Activated CD8-positive, alpha-beta T cell treated with anti-CD3 and anti-CD28 coated beads, Interleukin-2, amount 10 ng/mL, durations not matched to agents 7 days and 5 days (primary cell): Measurements from ENCODE around the gene LONP2. TPM values are rescaled to one million over a fixed set of nuclear protein-coding genes. Genes with fewer than 3 reads are reported as not detected.
A peak's percentile ranks its signal among the peaks of the same experiment; 100 is the strongest.
"Not testable (repeated sequence)": the region's sequence is repeated elsewhere in the genome, so short reads cannot be mapped to it uniquely, and the experiment has no call there.

Source experiments
- ATAC-seq: fragments of 150-1000 bp; cut with Tn5 transposase; one replicate; pipeline ENCODE4 v1.10.0; 2021; ENCODE audit warnings: moderate library complexity
- CTCF ChIA-PET: fragments of 350-600 bp; sonication (Branson Sonifier 250); formaldehyde crosslinking; loops from one replicate; lab custom pipeline; 2021; ENCODE audit warnings: antibody characterized with exemption; lab: Charles Lee
- POLR2A ChIA-PET: fragments of 350-600 bp; sonication (Branson Sonifier 250); formaldehyde crosslinking; loops from one replicate; lab custom pipeline; 2021; ENCODE audit warnings: antibody characterized with exemption; lab: Charles Lee
- DNase-seq: peaks from one replicate; pipeline ENCODE4 v3.0.0-alpha.2; 2020
- H3K27ac Mint-ChIP-seq: one replicate; pipeline ENCODE4 v1.8.0; 2021; ENCODE audit warnings: mild to moderate bottlenecking, mixed read lengths
- H3K27me3 Mint-ChIP-seq: one replicate; pipeline ENCODE4 v1.8.0; 2021; ENCODE audit warnings: low read depth, mixed read lengths
- H3K36me3 Mint-ChIP-seq: one replicate; pipeline ENCODE4 v1.8.0; 2021; ENCODE audit warnings: low read depth, mixed read lengths
- H3K4me1 Mint-ChIP-seq: one replicate; pipeline ENCODE4 v1.8.0; 2021; ENCODE audit warnings: low read depth, mixed read lengths
- H3K4me3 Mint-ChIP-seq: one replicate; pipeline ENCODE4 v1.8.0; 2021; ENCODE audit warnings: mild to moderate bottlenecking, mixed read lengths
- H3K9me3 Mint-ChIP-seq: one replicate; pipeline ENCODE4 v1.8.0; 2022; ENCODE audit warnings: mixed read lengths; ENCODE audit not compliant: insufficient read depth
- total RNA-seq, 2 experiments: library from RNA; stranded (reverse); gene quantifications; one replicate each; pipeline ENCODE4 v1.2.3, GENCODE V29; 2021

LONP2 gene
- total RNA-seq, 2 experiments from 2014 or later, result 54.2 to 54.5 TPM

- CTCF ChIA-PET, result interaction anchor here (1.1 kb wide), 1 partner anchor 383 kb away, joined by 3 read pairs; no protein-coding TSS in a partner anchor
- ATAC-seq, POLR2A ChIA-PET, H3K27me3 Mint-ChIP-seq, DNase-seq, H3K4me1 Mint-ChIP-seq, H3K36me3 Mint-ChIP-seq, H3K27ac Mint-ChIP-seq, H3K9me3 Mint-ChIP-seq: not testable (repeated sequence)
- H3K4me3 Mint-ChIP-seq, result peak overlapping the region; percentile 34
Measured at GRCh38 chr16:48240147-48240546, 4.0 kb upstream of the LONP2 start.

- DNase-seq (no peak), ATAC-seq (no peak)
- H3K36me3 Mint-ChIP-seq, result peaks cover 10% of the 10 kb centered on the region
- peak overlapping the region; percentile 89 for H3K4me3 Mint-ChIP-seq
- H3K27ac Mint-ChIP-seq, result peak overlapping the region; percentile 89
- no peaks in the 10 kb centered on the region for H3K27me3 Mint-ChIP-seq
- POLR2A ChIA-PET, result interaction anchor here (0.6 kb wide), 1 partner anchor 356 kb away, joined by 3 read pairs; no protein-coding TSS in a partner anchor
- H3K9me3 Mint-ChIP-seq, result no peaks in the 10 kb centered on the region
- CTCF ChIA-PET, result interaction anchor here (1.2 to 1.3 kb wide), 3 partner anchors 13 to 385 kb away, joined by 3 to 7 read pairs (median 4); no protein-coding TSS in a partner anchor
- peaks cover 31% of the 10 kb centered on the region for H3K4me1 Mint-ChIP-seq
Measured at GRCh38 chr16:48244863-48245195, 729 bp downstream of the LONP2 start.

- H3K27me3 Mint-ChIP-seq, result no peaks in the 10 kb centered on the region
- no peak overlapping the region for H3K4me3 Mint-ChIP-seq
- ATAC-seq (no peak), DNase-seq (no peak)
- no peak overlapping the region for H3K27ac Mint-ChIP-seq
- peaks cover 31% of the 10 kb centered on the region for H3K4me1 Mint-ChIP-seq
- H3K36me3 Mint-ChIP-seq, result peaks cover 10% of the 10 kb centered on the region
- ChIA-PET CTCF (no interaction called here), POLR2A (no interaction called here)
- no peaks in the 10 kb centered on the region for H3K9me3 Mint-ChIP-seq
Measured at GRCh38 chr16:48246066-48246465, 2.0 kb downstream of the LONP2 start.

GRCh38 chr16:48247311-48247710, 3.2 kb downstream of the LONP2 start, which contains the start of gene ABCC11:
ABCC11 (minus strand) TSS chr16:48247539; CDS start chr16:48231921, 15,618 bp downstream.
- ChIA-PET CTCF (interaction anchor here (1.3 kb wide), 1 partner anchor 376 kb away, joined by 3 read pairs; no protein-coding TSS in a partner anchor), POLR2A (no interaction called here)
- DNase-seq (no peak), ATAC-seq (no peak)
- H3K27ac Mint-ChIP-seq, result peak within 1 kb of the TSS; percentile 82
- H3K4me3 Mint-ChIP-seq, result peak within 1 kb of the TSS; percentile 26
- peaks cover 13% of the 10 kb centered on the region for H3K36me3 Mint-ChIP-seq
- H3K9me3 Mint-ChIP-seq, result no peaks in the 10 kb centered on the region
- H3K27me3 Mint-ChIP-seq, result no peaks in the 10 kb centered on the region
- H3K4me1 Mint-ChIP-seq, result peaks cover 31% of the 10 kb centered on the region

- Mint-ChIP-seq H3K9me3 (no peaks in the 10 kb centered on the region), H3K27ac (no peak overlapping the region), H3K4me3 (no peak overlapping the region), H3K27me3 (no peaks in the 10 kb centered on the region), H3K36me3 (peaks cover 29% of the 10 kb centered on the region), H3K4me1 (peaks cover 19% of the 10 kb centered on the region)
- CTCF ChIA-PET, result interaction anchor here (1.4 kb wide), 1 partner anchor 380 kb away, joined by 5 read pairs; no protein-coding TSS in a partner anchor
- ATAC-seq (no peak), DNase-seq (no peak)
- POLR2A ChIA-PET, result no interaction called here
Measured at GRCh38 chr16:48250520-48251278, 6.6 kb downstream of the LONP2 start.

- DNase-seq (no peak), ATAC-seq (no peak)
- Mint-ChIP-seq H3K4me1 (peaks cover 9% of the 10 kb centered on the region), H3K36me3 (peaks cover 29% of the 10 kb centered on the region), H3K27ac (no peak overlapping the region), H3K9me3 (no peaks in the 10 kb centered on the region), H3K4me3 (no peak overlapping the region), H3K27me3 (no peaks in the 10 kb centered on the region)
- ChIA-PET POLR2A (no interaction called here), CTCF (interaction anchor here (1.0 to 2.0 kb wide), 2 partner anchors 20 to 371 kb away, joined by 4 to 5 read pairs; no protein-coding TSS in a partner anchor)
Measured at GRCh38 chr16:48252013-48252412, 7.9 kb downstream of the LONP2 start.

- ChIA-PET POLR2A (no interaction called here), CTCF (interaction anchor here (1.2 kb wide), 1 partner anchor 374 kb away, joined by 4 read pairs; no protein-coding TSS in a partner anchor)
- Mint-ChIP-seq H3K27ac (no peak overlapping the region), H3K27me3 (no peaks in the 10 kb centered on the region), H3K9me3 (no peaks in the 10 kb centered on the region), H3K36me3 (peaks cover 48% of the 10 kb centered on the region), H3K4me1 (peaks cover 2% of the 10 kb centered on the region), H3K4me3 (no peak overlapping the region)
- ATAC-seq (no peak), DNase-seq (no peak)
Measured at GRCh38 chr16:48256579-48257177, 12.6 kb downstream of the LONP2 start.

GRCh38 chr16:48261569-48261968, 17.5 kb downstream of the LONP2 start:
- no peaks in the 10 kb centered on the region for H3K27me3 Mint-ChIP-seq
- peaks cover 61% of the 10 kb centered on the region for H3K36me3 Mint-ChIP-seq
- no peak overlapping the region for H3K4me3 Mint-ChIP-seq
- ATAC-seq, result no peak
- peaks cover 5% of the 10 kb centered on the region for H3K9me3 Mint-ChIP-seq
- DNase-seq, result no peak
- POLR2A ChIA-PET, result no interaction called here
- no peak overlapping the region for H3K27ac Mint-ChIP-seq
- peaks cover 2% of the 10 kb centered on the region for H3K4me1 Mint-ChIP-seq
- CTCF ChIA-PET, result interaction anchor here (1.5 kb wide), 1 partner anchor 362 kb away, joined by 4 read pairs; no protein-coding TSS in a partner anchor

- H3K27ac Mint-ChIP-seq, result no peak overlapping the region
- ChIA-PET POLR2A (no interaction called here), CTCF (interaction anchor here (1.5 kb wide), 1 partner anchor 361 kb away, joined by 4 read pairs; no protein-coding TSS in a partner anchor)
- ATAC-seq (no peak), DNase-seq (no peak)
- H3K27me3 Mint-ChIP-seq, result no peaks in the 10 kb centered on the region
- H3K4me1 Mint-ChIP-seq, result peaks cover 2% of the 10 kb centered on the region
- peaks cover 65% of the 10 kb centered on the region for H3K36me3 Mint-ChIP-seq
- H3K4me3 Mint-ChIP-seq, result no peak overlapping the region
- H3K9me3 Mint-ChIP-seq, result peaks cover 5% of the 10 kb centered on the region
Measured at GRCh38 chr16:48262631-48263030, 18.5 kb downstream of the LONP2 start.

GRCh38 chr16:48269011-48269410, 24.9 kb downstream of the LONP2 start:
- peaks cover 41% of the 10 kb centered on the region for H3K36me3 Mint-ChIP-seq
- no peaks in the 10 kb centered on the region for H3K9me3 Mint-ChIP-seq
- ATAC-seq, result no peak
- no peak overlapping the region for H3K27ac Mint-ChIP-seq
- H3K4me3 Mint-ChIP-seq, result no peak overlapping the region
- no peak for DNase-seq
- ChIA-PET POLR2A (interaction anchor here (0.6 kb wide), 1 partner anchor 1877 kb away, joined by 3 read pairs; no protein-coding TSS in a partner anchor), CTCF (interaction anchor here (1.0 kb wide), 1 partner anchor 354 kb away, joined by 4 read pairs; no protein-coding TSS in a partner anchor)
- no peaks in the 10 kb centered on the region for H3K27me3 Mint-ChIP-seq
- H3K4me1 Mint-ChIP-seq, result peaks cover 2% of the 10 kb centered on the region

- H3K9me3 Mint-ChIP-seq, result no peaks in the 10 kb centered on the region
- ATAC-seq (no peak), DNase-seq (no peak)
- CTCF ChIA-PET, result no interaction called here
- no peak overlapping the region for H3K4me3 Mint-ChIP-seq
- no peaks in the 10 kb centered on the region for H3K27me3 Mint-ChIP-seq
- H3K36me3 Mint-ChIP-seq, result peaks cover 21% of the 10 kb centered on the region
- H3K4me1 Mint-ChIP-seq, result no peaks in the 10 kb centered on the region
- POLR2A ChIA-PET, result no interaction called here
- no peak overlapping the region for H3K27ac Mint-ChIP-seq
Measured at GRCh38 chr16:48271728-48272127, 27.6 kb downstream of the LONP2 start.
